A549 (cell line): ENCODE data around the gene SPECC1L. TPM values are rescaled to one million over a fixed set of nuclear protein-coding genes. Genes with fewer than 3 reads are reported as not detected.
"Not testable (repeated sequence)": the region's sequence is repeated elsewhere in the genome, so short reads cannot be mapped to it uniquely, and the experiment has no call there.

Experiments
- ATAC-seq, 2 experiments: fragments of 200-7000 bp in 1 of 2; fragments of >200 bp in 1 of 2; cut with Nextera tagmentation in 1 of 2; cut with Tn5 transposase in 1 of 2; 3 replicates each; pipeline versions ENCODE4 v1.8.0 to v1.9.1; 2018 to 2020; ENCODE audit warnings: mild to moderate bottlenecking in 1 of 2, moderate library complexity in 1 of 2
- CTCF ChIA-PET: fragments of 300-600 bp; sonication (Branson Sonifier 250); formaldehyde crosslinking; extraction: SDS; loops from one replicate; lab custom pipeline; 2021; ENCODE audit warnings: antibody characterized with exemption, inconsistent platforms; lab: Yijun Ruan, JAX
- POLR2A ChIA-PET: fragments of 350-600 bp; formaldehyde crosslinking; extraction: SDS; loops from one replicate; lab custom pipeline; 2021; ENCODE audit warnings: antibody characterized with exemption, inconsistent platforms; lab: Yijun Ruan, JAX
- DNase-seq, 2 experiments: peaks; one replicate each; pipeline versions ENCODE4 v3.0.0 to v3.0.0-alpha.2; 2011 to 2016; ENCODE audit warnings: low read depth in 1 of 2, low spot score in 1 of 2
- FAIRE-seq: peaks from 2 replicates; lab custom pipeline; 2011; peaks lifted over from hg19 to GRCh38; lab: Jason Lieb, UNC
- H3K27ac ChIP-seq, 2 experiments: fragments of >200 bp; sonication (Bioruptor Twin); formaldehyde crosslinking; 3 replicates each; pipeline ENCODE4 v1.5.1; 2016 to 2017
- H3K4me1 ChIP-seq: fragments of >200 bp; sonication (Bioruptor Twin); formaldehyde crosslinking; 3 replicates; pipeline ENCODE4 v1.6.1; 2016
- H3K4me2 ChIP-seq: fragments of >200 bp; sonication (Bioruptor Twin); formaldehyde crosslinking; 3 replicates; pipeline ENCODE4 v1.6.1; 2016
- H3K4me3 ChIP-seq: fragments of >200 bp; sonication (Bioruptor Twin); formaldehyde crosslinking; 3 replicates; pipeline ENCODE4 v1.5.1; 2016
- H3K9me3 ChIP-seq: fragments of >200 bp; sonication (Bioruptor Twin); formaldehyde crosslinking; 3 replicates; pipeline ENCODE4 v1.6.1; 2016
- BHLHE40 ChIP-seq: IDR thresholded peaks from 2 replicates; pipeline ENCODE4 v1.6.1; 2012; ENCODE audit warnings: low read depth, low read length, inconsistent platforms
- CHD2 ChIP-seq: fragments of 150-350 bp; IDR thresholded peaks from 2 replicates; pipeline ENCODE4 v1.6.1; 2014; ENCODE audit warnings: low read length; ENCODE audit not compliant: partially characterized antibody
- CHD4 ChIP-seq: fragments of 200-600 bp; sonication (generic); IDR thresholded peaks from 2 replicates; pipeline ENCODE4 v1.6.1; 2016; ENCODE audit warnings: antibody characterized with exemption, mild to moderate bottlenecking, borderline replicate concordance
- EHMT2 ChIP-seq: fragments of 200-600 bp; sonication (generic); IDR thresholded peaks from 2 replicates; pipeline ENCODE4 v1.6.1; 2016; ENCODE audit warnings: antibody characterized with exemption, low read depth, mild to moderate bottlenecking, moderate library complexity
- EP300 ChIP-seq, 2 experiments: fragments of >200 bp; sonication (Bioruptor Twin); formaldehyde crosslinking; IDR thresholded peaks; 2 replicates in 1 of 2; 3 replicates in 1 of 2; pipeline ENCODE4 v1.6.1; 2016 to 2017
- HDAC2 ChIP-seq: fragments of 200-600 bp; sonication (generic); IDR thresholded peaks from 2 replicates; pipeline ENCODE4 v1.6.1; 2016
- HMGXB4 ChIP-seq: fragments of 250-450 bp; sonication (Bioruptor Pico); IDR thresholded peaks from 2 replicates; pipeline ENCODE4 v1.5.0; 2021; ENCODE audit warnings: mild to moderate bottlenecking, moderate library complexity, borderline replicate concordance
- HOXA7 ChIP-seq: fragments of 250-450 bp; sonication (Bioruptor Pico); IDR thresholded peaks from 2 replicates; pipeline ENCODE4 v1.5.0; 2020; ENCODE audit warnings: mild to moderate bottlenecking, moderate library complexity
- HOXB13 ChIP-seq: fragments of 250-450 bp; sonication (Bioruptor Pico); IDR thresholded peaks from 2 replicates; pipeline ENCODE4 v1.5.0; 2020; ENCODE audit warnings: low read depth, mild to moderate bottlenecking, moderate library complexity
- MAFK ChIP-seq: fragments of 450-650 bp; IDR thresholded peaks from 2 replicates; pipeline ENCODE4 v1.6.1; 2014; ENCODE audit not compliant: partially characterized antibody
- NFE2L2 ChIP-seq: fragments of 150-350 bp; conservative IDR thresholded peaks from 2 replicates; pipeline ENCODE4 v1.6.1; 2014; ENCODE audit warnings: low read length
- PHF8 ChIP-seq: fragments of 200-600 bp; sonication (generic); IDR thresholded peaks from 2 replicates; pipeline ENCODE4 v1.6.1; 2016; ENCODE audit warnings: low read depth, mild to moderate bottlenecking, antibody characterized with exemption, moderate library complexity, borderline replicate concordance
- RAD21 ChIP-seq, 2 experiments: fragments of >200 bp in 1 of 2; sonication (Bioruptor Twin) in 1 of 2; formaldehyde crosslinking in 1 of 2; IDR thresholded peaks in 1 of 2; conservative IDR thresholded peaks in 1 of 2; 2 replicates in 1 of 2; 3 replicates in 1 of 2; pipeline ENCODE4 v1.6.1; 2012 to 2018; ENCODE audit warnings: inconsistent platforms in 1 of 2
- RARB ChIP-seq: fragments of 250-450 bp; sonication (Bioruptor Pico); IDR thresholded peaks from 2 replicates; pipeline ENCODE4 v1.8.0; 2021; ENCODE audit warnings: mild to moderate bottlenecking, moderate library complexity
- SREBF2 ChIP-seq: fragments of 450-650 bp; IDR thresholded peaks from 2 replicates; pipeline ENCODE4 v1.6.1; 2014; ENCODE audit warnings: mild to moderate bottlenecking, moderate library complexity
- TFCP2L1 ChIP-seq: fragments of 250-450 bp; sonication (Bioruptor Pico); IDR thresholded peaks from 2 replicates; pipeline ENCODE4 v1.5.0; 2021; ENCODE audit warnings: mild to moderate bottlenecking
- USF2 ChIP-seq: fragments of 450-650 bp; IDR thresholded peaks from 2 replicates; pipeline ENCODE4 v1.6.1; 2014; ENCODE audit warnings: antibody characterized with exemption
- ZNF302 ChIP-seq: fragments of 250-450 bp; sonication (Bioruptor Pico); IDR thresholded peaks from 2 replicates; pipeline ENCODE4 v1.9.0; 2021; ENCODE audit warnings: inconsistent platforms, mild to moderate bottlenecking, moderate library complexity
- WGBS: methylation state at CpG from one replicate; pipeline ENCODE4 v1.1.6; 2017; ENCODE audit errors: missing lambda C conversion rate; 5-methylcytosine and 5-hydroxymethylcytosine counted together
- polyA plus RNA-seq, 4 experiments: library from polyadenylated mRNA; depleted of rRNA in 3 of 4; stranded (reverse); fragments of >200 nt; fragmentation: RNase III in 1 of 4; extraction: RNeasy Plus Mini Kit Qiagen cat#74134 plus additional on column Dnase treatment in 1 of 4; gene quantifications; 2 replicates in 3 of 4; 3 replicates in 1 of 4; pipeline ENCODE4 v1.2.3, GENCODE V29; 2011 to 2017
- TF ChIP-seq, protein P1 (sequence below): IDR thresholded peaks from 2 replicates; pipeline ENCODE4 v1.6.1; 2012
- TF ChIP-seq, protein P2 (sequence below): IDR thresholded peaks from 2 replicates; pipeline ENCODE4 v1.6.1; 2012
- TF ChIP-seq, protein P3 (sequence below): IDR thresholded peaks from 2 replicates; pipeline ENCODE4 v1.6.1; 2012; ENCODE audit warnings: low read depth, borderline replicate concordance
- TF ChIP-seq, protein P4 (sequence below): fragments of 150-350 bp; IDR thresholded peaks from 2 replicates; pipeline ENCODE4 v1.6.1; 2014; ENCODE audit warnings: low read depth, mild to moderate bottlenecking, low read length

The SPECC1L gene
- polyA plus RNA-seq, 2 of the 4 experiments (the other 2 are of a cell fraction), result 14.8 to 25.2 TPM

DNA sequence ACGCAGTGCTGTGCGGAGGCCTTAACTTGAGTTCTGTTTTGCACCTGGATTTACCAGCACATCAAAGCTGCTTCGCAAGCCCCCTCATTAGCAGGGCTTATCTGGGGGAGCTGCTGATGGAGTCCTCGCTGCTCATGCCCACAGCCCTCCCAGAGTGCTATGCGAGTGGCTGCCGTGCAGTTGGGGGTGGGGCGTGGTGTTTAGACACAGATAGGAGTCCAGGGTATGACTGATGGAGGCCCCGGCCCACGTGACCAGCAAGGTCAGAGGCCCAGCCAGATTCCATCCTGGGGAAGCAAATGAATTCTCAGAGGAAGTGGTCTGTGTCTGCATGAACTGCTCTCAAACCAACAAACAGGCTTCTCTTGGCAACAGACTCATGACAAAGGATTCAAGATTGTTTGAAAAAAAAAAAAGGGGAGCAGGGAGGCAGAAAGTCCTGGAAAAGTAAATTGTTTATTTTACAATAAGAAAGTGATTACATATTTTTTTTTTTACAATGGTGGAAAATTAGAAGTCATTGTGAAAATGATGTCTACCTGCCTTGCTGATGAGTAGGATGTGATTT is 6.2 kb upstream of the SPECC1L start:
- no CpG with 5 or more reads among the region's 9 CpGs for WGBS
- H3K9me3 ChIP-seq, CTCF ChIA-PET, H3K4me2 ChIP-seq, H3K4me3 ChIP-seq, H3K27ac ChIP-seq, ATAC-seq, POLR2A ChIA-PET, FAIRE-seq, DNase-seq, H3K4me1 ChIP-seq: not testable (repeated sequence)

- FAIRE-seq, result no peak
- TF ChIP-seq EHMT2 (no peak), BHLHE40 (no peak), RARB (CRISPR knock-in tag) (no peak), MAFK (peak; percentile 55), TFCP2L1 (CRISPR knock-in tag) (no peak)
- no peak overlapping the region for H3K4me2 ChIP-seq
- ATAC-seq, result no peak
- no peak overlapping the region for H3K4me3 ChIP-seq
- CTCF ChIA-PET, result no interaction called here
- H3K9me3 ChIP-seq, result no peaks in the 10 kb centered on the region
- no peaks in the 10 kb centered on the region for H3K4me1 ChIP-seq
- DNase-seq, result no peak
- H3K27ac ChIP-seq, result no peak overlapping the region
- POLR2A ChIA-PET, result no interaction called here
These were observed 4.9 kb upstream of the SPECC1L start for GRCh38 chr22:24265734-24266133.

- H3K4me1 ChIP-seq, H3K4me2 ChIP-seq, H3K27ac ChIP-seq, CTCF ChIA-PET, DNase-seq, ATAC-seq, FAIRE-seq, H3K4me3 ChIP-seq, H3K9me3 ChIP-seq, POLR2A ChIA-PET: not testable (repeated sequence)
- 86% methylated on average over 5 of the region's 6 CpGs for WGBS
These were observed 4.1 kb upstream of the SPECC1L start for GRCh38 chr22:24266495-24266894.

- TF ChIP-seq, protein P1, sequence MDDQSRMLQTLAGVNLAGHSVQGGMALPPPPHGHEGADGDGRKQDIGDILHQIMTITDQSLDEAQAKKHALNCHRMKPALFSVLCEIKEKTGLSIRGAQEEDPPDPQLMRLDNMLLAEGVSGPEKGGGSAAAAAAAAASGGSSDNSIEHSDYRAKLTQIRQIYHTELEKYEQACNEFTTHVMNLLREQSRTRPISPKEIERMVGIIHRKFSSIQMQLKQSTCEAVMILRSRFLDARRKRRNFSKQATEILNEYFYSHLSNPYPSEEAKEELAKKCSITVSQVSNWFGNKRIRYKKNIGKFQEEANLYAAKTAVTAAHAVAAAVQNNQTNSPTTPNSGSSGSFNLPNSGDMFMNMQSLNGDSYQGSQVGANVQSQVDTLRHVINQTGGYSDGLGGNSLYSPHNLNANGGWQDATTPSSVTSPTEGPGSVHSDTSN, result no peak
- TF ChIP-seq ZNF302 (CRISPR knock-in tag), result no peak
- TF ChIP-seq SREBF2, result no peak
- TF ChIP-seq NFE2L2, result no peak
- no peak for TF ChIP-seq USF2
- no peak for TF ChIP-seq HDAC2
- TF ChIP-seq HOXA7, result no peak
- TF ChIP-seq CHD4, result no peak
- no peak for TF ChIP-seq CHD2
- TF ChIP-seq HMGXB4 (CRISPR knock-in tag), result no peak
- TF ChIP-seq RAD21 (conservative IDR thresholded peaks at IDR 0.05 in 1 of 2, IDR thresholded peaks at IDR 0.05 in 1 of 2), result no peak
- TF ChIP-seq, protein P2, sequence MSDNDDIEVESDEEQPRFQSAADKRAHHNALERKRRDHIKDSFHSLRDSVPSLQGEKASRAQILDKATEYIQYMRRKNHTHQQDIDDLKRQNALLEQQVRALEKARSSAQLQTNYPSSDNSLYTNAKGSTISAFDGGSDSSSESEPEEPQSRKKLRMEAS, result no peak
- no peak for TF ChIP-seq HOXB13 (CRISPR knock-in tag)
- TF ChIP-seq, protein P3, sequence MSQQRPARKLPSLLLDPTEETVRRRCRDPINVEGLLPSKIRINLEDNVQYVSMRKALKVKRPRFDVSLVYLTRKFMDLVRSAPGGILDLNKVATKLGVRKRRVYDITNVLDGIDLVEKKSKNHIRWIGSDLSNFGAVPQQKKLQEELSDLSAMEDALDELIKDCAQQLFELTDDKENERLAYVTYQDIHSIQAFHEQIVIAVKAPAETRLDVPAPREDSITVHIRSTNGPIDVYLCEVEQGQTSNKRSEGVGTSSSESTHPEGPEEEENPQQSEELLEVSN, result no peak
- TF ChIP-seq TFCP2L1 (CRISPR knock-in tag), result no peak
- no peak for TF ChIP-seq MAFK
- no peak for TF ChIP-seq EP300 (IDR thresholded peaks at IDR 0.05)
- TF ChIP-seq, protein P4, sequence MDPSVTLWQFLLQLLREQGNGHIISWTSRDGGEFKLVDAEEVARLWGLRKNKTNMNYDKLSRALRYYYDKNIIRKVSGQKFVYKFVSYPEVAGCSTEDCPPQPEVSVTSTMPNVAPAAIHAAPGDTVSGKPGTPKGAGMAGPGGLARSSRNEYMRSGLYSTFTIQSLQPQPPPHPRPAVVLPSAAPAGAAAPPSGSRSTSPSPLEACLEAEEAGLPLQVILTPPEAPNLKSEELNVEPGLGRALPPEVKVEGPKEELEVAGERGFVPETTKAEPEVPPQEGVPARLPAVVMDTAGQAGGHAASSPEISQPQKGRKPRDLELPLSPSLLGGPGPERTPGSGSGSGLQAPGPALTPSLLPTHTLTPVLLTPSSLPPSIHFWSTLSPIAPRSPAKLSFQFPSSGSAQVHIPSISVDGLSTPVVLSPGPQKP, result no peak
- TF ChIP-seq PHF8, result no peak
- H3K4me1 ChIP-seq, result peaks cover 17% of the 10 kb centered on the region; the same call in 2 of the 3 replicates
- POLR2A ChIA-PET, result interaction anchor here (0.7 kb wide), 1 partner anchor 259 kb away, joined by 3 read pairs; no protein-coding TSS in a partner anchor
- peak in 1 of 2 experiments; percentile 6 for DNase-seq
- no peak for FAIRE-seq
- WGBS, result under 1% methylated on average over 19 of the region's 25 CpGs
- peak overlapping the region; percentile 82 for H3K4me2 ChIP-seq
- peak overlapping the region; percentile 87 to 97 for H3K27ac ChIP-seq
- ATAC-seq, result no peak; a peak in 1 of 6 replicates
- CTCF ChIA-PET, result no interaction called here
- H3K9me3 ChIP-seq, result no peaks in the 10 kb centered on the region
- H3K4me3 ChIP-seq, result peak overlapping the region; percentile 65
These were observed 789 bp downstream of the SPECC1L start for GRCh38 chr22:24271386-24271854.
